ENCODE measurements around the gene CADM2. TPM values are rescaled to one million over a fixed set of nuclear protein-coding genes. Genes with fewer than 3 reads are reported as not detected.

CADM2 gene
- total and polyA plus RNA-seq, 2 experiments from 2014 or later: 0.09 TPM; not detected in 1

GRCh38 chr3:85360742-85361387 lies 402.1 kb downstream of the CADM2 start:
- H4K20me1 ChIP-seq (ENCODE audit: insufficient read depth): no peaks in the 10 kb centered on the region
- H3K9me3 ChIP-seq (ENCODE audit: low read depth): no peaks in the 10 kb centered on the region
- H3F3A ChIP-seq (ENCODE audit: insufficient read depth): no peaks in the 10 kb centered on the region
- no peak overlapping the region for H3K4me2 ChIP-seq (ENCODE audit: unreplicated experiment)
- no peaks in the 10 kb centered on the region for H3K27me3 ChIP-seq (replicated peaks; ENCODE audit: insufficient read depth)
- no peak overlapping the region for H3K9ac ChIP-seq
- no peaks in the 10 kb centered on the region for H3K4me1 ChIP-seq (ENCODE audit: insufficient read depth)
- H3K27ac ChIP-seq: no peak overlapping the region
- in situ Hi-C loops (cut with MboI): no loop called here
- no peaks in the 10 kb centered on the region for H3K9me2 ChIP-seq (ENCODE audit: insufficient read depth)
- WGBS, 2 experiments (ENCODE audit: low coverage in 1 of 2, low lambda C conversion rate in 2 of 2, missing lambda C conversion rate in 2 of 2): 10 to 11% methylated on average over 6 of the region's 6 CpGs
- no peak overlapping the region for H3K4me3 ChIP-seq
- H3K36me3 ChIP-seq (ENCODE audit: low read depth): no peaks in the 10 kb centered on the region
- no peak overlapping the region for H2AFZ ChIP-seq
- no peak for TF ChIP-seq EZH2 (IDR thresholded peaks at IDR 0.05; ENCODE audit: insufficient read depth, poor library complexity, severe bottlenecking)
- no peak for TF ChIP-seq EZH2phosphoT487 (IDR thresholded peaks at IDR 0.05; ENCODE audit: insufficient read depth, low read depth)
- no peaks in the 10 kb centered on the region for H3K79me2 ChIP-seq (ENCODE audit: insufficient read depth)
- DNase-seq: peak; percentile 1

- Histone ChIP-seq H3K4me3 (no peak overlapping the region), H3K79me2 (ENCODE audit: insufficient read depth) (no peaks in the 10 kb centered on the region), H3K9me3 (ENCODE audit: low read depth) (no peaks in the 10 kb centered on the region), H3K4me2 (ENCODE audit: unreplicated experiment) (no peak overlapping the region), H3K36me3 (ENCODE audit: low read depth) (no peaks in the 10 kb centered on the region), H3K4me1 (ENCODE audit: insufficient read depth) (no peaks in the 10 kb centered on the region), H3K27me3 (replicated peaks; ENCODE audit: insufficient read depth) (no peaks in the 10 kb centered on the region), H4K20me1 (ENCODE audit: insufficient read depth) (no peaks in the 10 kb centered on the region), H2AFZ (no peak overlapping the region), H3K9me2 (ENCODE audit: insufficient read depth) (no peaks in the 10 kb centered on the region), H3F3A (ENCODE audit: insufficient read depth) (no peaks in the 10 kb centered on the region), H3K9ac (no peak overlapping the region), H3K27ac (no peak overlapping the region)
- no peak for DNase-seq
- no peak for TF ChIP-seq EZH2 (IDR thresholded peaks at IDR 0.05; ENCODE audit: insufficient read depth, poor library complexity, severe bottlenecking)
- in situ Hi-C loops (cut with MboI): no loop called here
- 20 to 21% methylated on average over 5 of the region's 5 CpGs for WGBS, 2 experiments (ENCODE audit: low coverage in 1 of 2, low lambda C conversion rate in 2 of 2, missing lambda C conversion rate in 2 of 2)
Measured at GRCh38 chr3:85364296-85364909, 405.6 kb downstream of the CADM2 start.

- Histone ChIP-seq H3K36me3 (ENCODE audit: low read depth) (no peaks in the 10 kb centered on the region), H3K4me1 (ENCODE audit: insufficient read depth) (no peaks in the 10 kb centered on the region), H3K4me3 (no peak overlapping the region), H3K27ac (no peak overlapping the region), H3K9me3 (ENCODE audit: low read depth) (no peaks in the 10 kb centered on the region), H3K79me2 (ENCODE audit: insufficient read depth) (no peaks in the 10 kb centered on the region), H4K20me1 (ENCODE audit: insufficient read depth) (no peaks in the 10 kb centered on the region), H3K9ac (no peak overlapping the region), H3K27me3 (replicated peaks; ENCODE audit: insufficient read depth) (no peaks in the 10 kb centered on the region), H3K4me2 (ENCODE audit: unreplicated experiment) (no peak overlapping the region), H3F3A (ENCODE audit: insufficient read depth) (no peaks in the 10 kb centered on the region), H2AFZ (no peak overlapping the region), H3K9me2 (ENCODE audit: insufficient read depth) (no peaks in the 10 kb centered on the region)
- DNase-seq: no peak
- TF ChIP-seq EZH2 (IDR thresholded peaks at IDR 0.05; ENCODE audit: insufficient read depth, poor library complexity, severe bottlenecking) (no peak), EZH2phosphoT487 (IDR thresholded peaks at IDR 0.05; ENCODE audit: insufficient read depth, low read depth) (no peak)
- 62 to 67% methylated on average over 4 of the region's 4 CpGs for WGBS, 2 experiments (ENCODE audit: low coverage in 1 of 2, low lambda C conversion rate in 2 of 2, missing lambda C conversion rate in 2 of 2)
- in situ Hi-C loops (cut with MboI): no loop called here
Measured at GRCh38 chr3:85370341-85370740, 411.6 kb downstream of the CADM2 start.

GRCh38 chr3:85376131-85376530 lies 417.3 kb downstream of the CADM2 start:
- no peak overlapping the region for H3K4me3 ChIP-seq

More at GRCh38 chr3:85376131-85376530, 417.3 kb downstream of the CADM2 start:
- TF ChIP-seq EZH2 (IDR thresholded peaks at IDR 0.05; ENCODE audit: insufficient read depth, poor library complexity, severe bottlenecking) (no peak), EZH2phosphoT487 (IDR thresholded peaks at IDR 0.05; ENCODE audit: insufficient read depth, low read depth) (no peak)
- H4K20me1 ChIP-seq (ENCODE audit: insufficient read depth): no peaks in the 10 kb centered on the region
- in situ Hi-C loops (cut with MboI): no loop called here
- no peak for DNase-seq
- H3K36me3 ChIP-seq (ENCODE audit: low read depth): no peaks in the 10 kb centered on the region
- H3K4me1 ChIP-seq (ENCODE audit: insufficient read depth): no peaks in the 10 kb centered on the region
- H3K27ac ChIP-seq: no peak overlapping the region
- H3K9me2 ChIP-seq (ENCODE audit: insufficient read depth): no peaks in the 10 kb centered on the region; the same call in 1 of the 2 replicates
- no peak overlapping the region for H3K9ac ChIP-seq
- H2AFZ ChIP-seq: no peak overlapping the region
- no peaks in the 10 kb centered on the region for H3K79me2 ChIP-seq (ENCODE audit: insufficient read depth)
- no peaks in the 10 kb centered on the region for H3F3A ChIP-seq (ENCODE audit: insufficient read depth)
- no peak overlapping the region for H3K4me2 ChIP-seq (ENCODE audit: unreplicated experiment)
- H3K27me3 ChIP-seq (replicated peaks; ENCODE audit: insufficient read depth): no peaks in the 10 kb centered on the region
- no peaks in the 10 kb centered on the region for H3K9me3 ChIP-seq (ENCODE audit: low read depth)
